Measurements from ENCODE around the gene SBK3. TPM values are rescaled to one million over a fixed set of nuclear protein-coding genes. Genes with fewer than 3 reads are reported as not detected.
"Not testable (repeated sequence)": the region's sequence is repeated elsewhere in the genome, so short reads cannot be mapped to it uniquely, and the experiment has no call there.

SBK3 gene
- total RNA-seq, 1 experiment from 2014 or later = not detected

DNA sequence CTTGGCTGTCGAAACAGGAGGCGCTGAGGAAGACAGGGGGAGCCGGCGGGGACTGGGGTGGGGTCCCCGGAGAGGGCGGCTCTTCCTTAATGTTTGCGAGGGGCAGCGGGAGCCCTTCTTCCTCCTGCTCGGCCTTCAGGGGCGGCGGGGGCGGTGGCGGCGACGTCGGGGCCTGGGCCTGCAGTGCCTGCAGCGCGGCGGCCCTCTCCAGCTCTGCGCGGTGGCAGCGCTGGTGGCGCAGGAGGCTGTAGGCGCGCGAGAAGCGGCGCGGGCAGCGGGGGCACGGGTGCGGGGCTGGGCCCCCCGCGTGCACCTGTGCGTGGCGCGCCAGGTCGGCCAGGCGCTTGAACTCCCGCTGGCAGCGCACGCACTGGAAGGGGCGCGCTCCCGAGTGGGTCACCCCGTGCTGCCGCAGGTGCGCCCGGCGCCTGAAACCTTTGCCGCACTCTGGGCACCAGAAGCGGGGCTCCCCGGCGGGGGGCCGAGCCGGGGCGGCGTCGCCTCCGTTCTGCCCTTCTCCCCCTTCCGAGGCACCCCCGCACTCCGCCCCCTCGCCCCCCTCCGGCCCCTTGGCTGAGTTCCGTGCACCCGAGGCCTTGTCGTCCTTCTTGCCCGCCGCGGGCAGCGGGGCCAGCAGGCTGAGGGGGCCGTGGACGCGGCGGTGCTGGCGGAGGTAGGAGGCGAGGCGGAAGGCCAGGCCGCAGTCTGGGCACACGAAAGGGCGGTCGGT lies 32.9 kb upstream of the SBK3 start:
- no peak for DNase-seq (ENCODE audit: low read depth)

DNA sequence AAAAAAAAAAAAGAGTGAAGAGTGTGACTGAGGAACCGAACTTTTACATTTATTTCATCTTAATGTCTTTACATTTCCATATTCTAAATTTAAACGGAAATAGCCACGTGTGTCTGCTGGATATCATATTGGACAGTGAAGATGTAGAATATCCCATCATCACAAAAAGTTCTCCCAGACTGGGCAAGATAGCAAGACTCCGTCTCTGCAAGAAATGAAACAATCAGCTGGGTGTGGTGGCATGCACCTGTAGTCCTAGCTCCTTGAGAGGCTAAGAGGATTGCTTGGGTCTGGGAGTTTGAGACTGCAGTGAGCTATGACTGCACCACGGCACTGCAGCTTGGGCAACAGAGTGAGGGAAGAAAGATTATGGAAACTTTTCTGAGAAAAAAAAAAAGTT lies 31.4 kb upstream of the SBK3 start:
- no peak for DNase-seq (ENCODE audit: low read depth)

DNA sequence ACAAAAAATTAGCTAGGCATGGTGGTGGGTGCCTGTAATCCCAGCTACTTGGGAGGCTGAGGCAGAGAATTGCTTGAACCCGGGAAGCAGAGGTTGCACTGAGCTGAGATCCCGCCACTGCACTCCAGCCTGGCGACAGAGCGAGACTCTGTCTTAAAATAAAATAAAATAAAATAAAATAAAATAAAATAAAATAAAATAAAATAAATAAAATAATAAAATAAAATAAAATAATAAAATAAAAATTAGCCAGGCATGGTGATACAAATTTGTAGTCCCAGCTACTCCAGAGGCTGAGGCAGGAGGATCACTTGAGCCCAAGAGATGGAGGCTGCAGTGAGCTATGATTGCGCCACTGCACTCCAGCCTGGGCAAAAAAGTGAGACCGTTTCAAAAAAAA lies 28.6 kb upstream of the SBK3 start:
- not testable (repeated sequence) for DNase-seq (ENCODE audit: low read depth)

GRCh38 chr19:55569477-55569876 lies 24.1 kb upstream of the SBK3 start:
- DNase-seq (ENCODE audit: low read depth) = not testable (repeated sequence)

DNA sequence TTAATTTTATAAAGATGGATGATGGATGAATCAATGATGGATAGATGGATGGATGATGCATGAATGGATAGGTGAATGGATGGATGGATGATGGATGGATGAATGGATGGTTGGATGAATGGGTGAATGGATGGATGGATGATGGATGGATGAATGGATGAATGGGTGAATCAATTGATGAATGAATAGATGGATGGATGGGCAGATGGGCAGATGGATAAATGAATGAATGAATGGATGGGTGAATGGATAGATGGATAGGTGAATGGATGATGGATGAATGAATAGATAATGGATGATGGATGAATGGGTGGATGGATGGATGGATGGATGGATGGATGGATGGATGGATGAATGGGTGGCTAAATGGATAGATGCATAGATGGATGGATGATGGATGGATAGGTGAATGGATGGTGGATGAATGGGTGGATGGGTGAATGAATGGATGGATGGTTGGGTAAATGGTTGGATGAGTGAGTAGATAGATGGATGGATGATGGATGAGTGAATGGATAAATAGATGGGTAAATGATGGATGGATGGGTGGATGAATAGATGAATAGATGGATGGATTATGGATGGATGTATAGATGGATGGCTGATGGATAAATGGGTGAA lies 22.5 kb upstream of the SBK3 start:
- DNase-seq (ENCODE audit: low read depth) = no peak

DNA sequence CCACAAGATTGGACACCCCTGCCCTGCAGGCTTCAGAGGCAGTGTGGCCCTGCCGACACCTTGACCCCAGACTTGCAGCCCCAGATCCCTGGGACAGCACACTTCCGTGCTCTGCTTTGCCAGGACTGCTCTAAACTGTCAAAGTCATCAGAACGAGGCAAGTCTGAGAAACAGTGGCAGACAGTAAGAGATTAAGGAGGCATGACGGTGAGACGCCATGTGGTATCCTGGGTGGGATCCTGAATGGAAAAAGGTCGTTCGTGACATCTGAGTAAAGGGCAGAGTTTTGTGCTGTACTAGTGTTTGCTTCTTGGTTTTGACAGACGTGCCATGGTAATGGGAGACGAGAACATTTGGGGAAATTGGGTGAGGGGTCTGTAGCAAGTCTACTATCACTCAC lies 21.5 kb upstream of the SBK3 start:
- no peak for DNase-seq (ENCODE audit: low read depth)

DNA sequence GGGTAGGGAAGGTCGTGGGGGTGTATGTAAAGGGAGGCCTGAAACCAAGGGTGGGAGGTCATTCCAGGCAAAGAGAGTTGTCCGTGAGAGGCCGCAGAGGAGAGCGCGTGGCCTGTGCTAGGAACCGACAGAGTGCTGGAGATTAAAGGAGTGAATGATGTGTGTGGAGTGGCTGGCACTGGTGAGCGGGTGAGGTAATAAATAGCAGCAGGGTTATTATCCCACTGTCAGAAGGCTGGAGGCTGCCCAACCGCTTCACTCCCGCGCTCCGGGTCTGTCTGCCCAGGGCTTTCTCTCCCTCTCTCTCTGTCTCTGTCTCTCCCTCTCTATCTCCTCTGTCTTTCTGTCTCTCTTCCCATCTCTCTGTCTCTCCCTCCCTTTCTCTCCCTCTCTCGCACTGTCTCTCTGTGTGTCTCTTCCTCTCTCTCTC lies 17.9 kb upstream of the SBK3 start:
- DNase-seq (ENCODE audit: low read depth) = no peak

DNA sequence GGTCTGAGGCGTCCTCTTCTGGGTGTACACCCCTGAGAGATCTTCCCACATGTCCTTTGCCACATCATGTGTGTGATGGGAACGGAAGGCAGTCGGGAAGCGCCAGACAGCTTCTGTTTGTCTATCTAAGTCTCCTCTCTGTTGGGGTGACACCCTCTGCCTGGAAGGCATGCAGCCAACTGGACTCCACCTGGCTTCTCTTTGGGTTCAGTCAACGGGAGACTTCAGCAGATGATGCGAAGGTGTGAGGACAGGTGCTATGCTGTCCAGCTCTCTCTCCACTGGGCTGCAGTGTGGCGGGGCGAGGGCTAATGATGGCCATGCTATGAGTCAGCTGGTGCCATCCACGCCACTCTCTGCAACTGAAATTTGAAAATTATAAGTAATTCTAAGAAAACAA lies 14.3 kb upstream of the SBK3 start:
- no peak for DNase-seq (ENCODE audit: low read depth)

DNA sequence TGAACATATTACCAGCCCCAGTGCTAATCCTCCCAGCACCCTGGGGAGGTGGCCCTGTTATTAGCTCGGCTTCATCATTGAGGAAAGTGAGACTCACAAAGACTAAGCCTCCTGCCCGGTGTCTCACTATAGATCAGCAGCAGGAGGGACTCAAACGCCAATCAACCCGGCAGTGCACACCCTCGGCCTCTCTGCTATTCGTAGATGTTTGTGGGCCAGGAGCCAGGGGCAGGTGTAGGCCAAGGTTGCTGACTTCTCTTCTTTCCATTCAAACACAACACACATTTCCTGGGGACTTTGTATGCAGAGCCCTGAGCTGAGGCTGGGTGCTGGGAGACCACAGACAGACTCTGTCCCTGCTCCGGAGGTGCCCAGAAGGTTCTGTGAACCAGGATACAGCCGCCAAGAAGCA lies 9.4 kb upstream of the SBK3 start:
- DNase-seq (ENCODE audit: low read depth) = no peak

DNA sequence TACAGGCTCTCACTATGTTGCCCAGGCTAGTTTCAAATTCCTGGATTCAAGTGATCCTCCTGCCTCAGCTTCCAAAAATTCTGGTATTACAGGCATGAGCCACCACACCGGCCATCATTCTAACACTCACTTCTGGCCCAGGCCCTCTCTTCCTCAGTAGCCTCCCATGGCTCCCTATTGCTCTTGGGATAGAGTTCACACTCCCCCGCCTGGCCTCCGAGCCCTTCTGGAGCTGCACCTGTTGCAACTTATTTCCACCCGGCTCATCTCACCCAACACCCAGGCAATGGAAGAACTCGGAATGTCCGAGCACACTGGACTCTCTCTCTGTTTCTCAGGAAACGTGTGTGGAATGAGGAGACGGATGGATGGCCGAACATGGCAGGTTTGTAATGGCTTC lies 9.0 kb upstream of the SBK3 start:
- DNase-seq (ENCODE audit: low read depth) = no peak

DNA sequence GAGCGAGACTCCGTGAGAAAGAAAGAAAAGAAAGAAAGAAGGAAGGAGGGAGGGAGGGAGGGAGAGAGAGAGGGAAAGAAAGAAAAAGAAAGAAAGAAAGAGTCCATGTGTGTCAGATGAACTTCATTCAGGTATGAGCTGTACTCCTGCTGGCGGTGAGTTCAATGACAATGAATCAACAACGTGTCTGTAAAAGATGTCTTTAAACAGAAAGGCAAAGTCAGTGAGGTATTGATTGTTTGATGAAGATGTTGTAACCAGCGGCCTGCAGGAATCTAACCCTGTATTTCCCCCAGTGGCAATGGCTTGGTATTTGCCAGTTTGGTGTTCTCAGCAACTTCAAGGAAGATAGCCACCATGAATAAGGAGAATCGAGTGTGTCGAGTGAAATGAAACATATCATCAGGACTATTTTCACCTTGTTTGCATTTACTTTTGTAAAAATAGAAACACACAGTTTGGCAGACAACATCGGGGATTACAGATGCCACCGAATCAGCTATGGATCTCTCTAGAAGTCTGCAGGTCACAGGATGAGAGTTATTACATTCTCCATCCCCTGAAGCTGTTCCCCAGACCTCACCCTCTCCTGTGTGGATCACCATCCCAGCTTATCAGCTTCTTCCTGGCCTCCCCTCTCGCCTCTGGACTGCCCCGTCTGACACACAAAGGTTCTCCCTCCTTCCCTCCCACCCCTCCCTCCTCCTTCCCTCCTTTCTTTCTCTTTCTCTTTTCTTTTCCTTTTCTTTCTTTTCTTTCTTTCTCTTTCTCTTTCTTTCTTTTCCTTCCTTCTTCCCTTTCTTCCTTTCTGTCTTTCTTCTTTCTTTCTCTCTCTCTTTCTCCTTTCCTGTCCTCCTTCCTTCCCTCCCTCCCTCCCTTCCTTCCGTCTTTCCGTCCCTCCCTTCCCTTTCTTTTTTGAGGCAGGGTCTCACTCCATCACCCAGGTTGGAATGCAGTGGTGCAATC lies 8.2 kb upstream of the SBK3 start:
- no peak for DNase-seq (ENCODE audit: low read depth)

DNA sequence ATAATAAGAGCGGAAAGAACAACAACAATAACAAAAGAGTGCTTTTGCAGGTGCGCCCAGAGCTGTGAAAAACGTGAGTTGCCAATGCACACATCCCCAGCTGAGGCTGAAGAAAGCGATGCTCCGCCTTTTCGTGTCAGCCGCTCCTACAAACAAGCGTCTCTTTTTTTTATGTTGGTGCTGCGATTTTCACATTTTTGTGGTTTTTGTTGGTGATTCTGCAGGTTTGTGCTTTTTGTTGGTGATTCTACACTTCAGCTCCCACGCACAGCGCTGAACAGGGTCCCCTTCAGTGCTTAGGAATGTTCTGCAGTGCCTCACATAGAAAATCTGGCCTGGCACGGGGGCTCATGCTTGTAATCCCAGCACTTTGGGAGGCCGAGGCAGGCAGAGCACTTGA lies 7.3 kb upstream of the SBK3 start:
- DNase-seq (ENCODE audit: low read depth) = peak; percentile 36

DNA sequence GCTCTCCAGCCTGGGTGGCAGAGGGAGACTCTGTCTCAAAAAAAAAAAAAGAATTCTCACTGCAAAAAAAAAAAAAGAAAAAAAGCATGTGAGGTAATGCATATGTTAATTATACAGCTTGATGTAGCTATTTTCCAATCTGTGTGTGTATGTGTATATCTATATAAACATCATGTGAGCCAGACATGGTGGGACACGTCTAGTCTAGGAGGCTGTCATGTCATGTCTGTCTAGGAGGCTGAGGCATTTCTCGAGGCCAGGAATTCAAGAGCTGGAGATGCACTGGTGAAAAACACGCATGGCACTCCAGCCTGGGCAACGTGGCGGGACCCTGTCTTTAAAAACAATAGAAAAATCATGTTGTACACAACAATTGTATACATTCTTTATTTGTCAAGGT lies 6.9 kb upstream of the SBK3 start:
- DNase-seq (ENCODE audit: low read depth) = no peak

- DNase-seq (ENCODE audit: low read depth) = no peak
Measured at GRCh38 chr19:55550321-55550650, 4.9 kb upstream of the SBK3 start.

GRCh38 chr19:55549500-55550320 lies 4.4 kb upstream of the SBK3 start:
- DNase-seq (ENCODE audit: low read depth) = peak; percentile 84

- peak; percentile 78 for DNase-seq (ENCODE audit: low read depth)
Measured at GRCh38 chr19:55546822-55547614, 1.7 kb upstream of the SBK3 start.

DNA sequence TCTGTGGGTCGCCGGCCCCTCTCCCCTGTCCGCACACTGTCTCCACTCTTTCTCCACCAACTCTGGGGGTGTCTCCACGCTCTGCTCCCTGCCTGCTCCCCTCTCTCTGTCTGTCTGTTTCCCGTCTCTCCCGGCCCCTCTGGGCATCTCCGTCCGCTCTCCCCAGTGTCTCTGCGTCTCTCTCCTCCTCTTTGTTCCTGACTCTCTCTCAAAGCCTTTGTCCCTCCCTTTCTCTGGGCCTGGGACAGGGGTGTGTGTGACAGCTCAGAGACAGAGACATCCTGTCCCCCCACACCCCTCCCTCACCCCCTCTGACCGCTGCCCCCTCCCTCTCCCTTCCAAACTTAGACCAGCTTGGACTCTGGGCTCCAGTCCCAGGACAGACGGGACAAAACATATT lies 668 bp upstream of the SBK3 start:
- no peak for DNase-seq (ENCODE audit: low read depth)

DNA sequence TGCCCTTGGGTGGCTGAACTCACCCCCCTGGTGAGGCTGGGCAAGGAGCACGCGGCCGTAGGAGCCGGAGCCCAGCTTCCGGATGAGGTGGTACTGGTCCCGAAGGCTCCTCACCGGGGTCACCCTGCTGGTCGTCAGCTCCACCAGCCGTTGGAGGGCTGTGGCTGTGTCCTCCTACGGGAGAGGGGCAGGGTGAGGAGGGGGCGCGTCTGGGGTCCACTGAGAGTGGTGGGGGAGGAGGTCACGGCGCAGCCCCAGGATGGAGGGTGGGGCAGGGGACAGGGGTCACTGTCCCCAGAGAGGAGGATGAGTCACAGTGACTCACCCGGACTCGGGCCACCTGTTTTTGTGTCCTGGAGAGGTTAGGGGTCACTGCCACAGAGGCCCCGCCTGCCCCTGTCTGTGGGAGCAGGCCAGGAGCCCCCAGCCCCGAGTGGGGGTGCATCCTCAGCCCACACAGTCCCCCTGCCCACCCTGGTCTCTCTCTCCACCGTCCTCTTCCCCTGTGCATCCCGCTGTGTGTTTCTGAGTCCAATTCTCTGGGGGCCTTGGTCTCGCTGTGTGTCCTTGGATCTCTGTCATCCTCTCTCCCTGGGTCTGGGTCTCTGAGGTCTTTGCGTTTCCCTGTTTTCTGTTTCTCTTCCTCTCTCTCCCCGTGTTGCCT lies 435 bp downstream of the SBK3 start:
- DNase-seq (ENCODE audit: low read depth) = no peak

DNA sequence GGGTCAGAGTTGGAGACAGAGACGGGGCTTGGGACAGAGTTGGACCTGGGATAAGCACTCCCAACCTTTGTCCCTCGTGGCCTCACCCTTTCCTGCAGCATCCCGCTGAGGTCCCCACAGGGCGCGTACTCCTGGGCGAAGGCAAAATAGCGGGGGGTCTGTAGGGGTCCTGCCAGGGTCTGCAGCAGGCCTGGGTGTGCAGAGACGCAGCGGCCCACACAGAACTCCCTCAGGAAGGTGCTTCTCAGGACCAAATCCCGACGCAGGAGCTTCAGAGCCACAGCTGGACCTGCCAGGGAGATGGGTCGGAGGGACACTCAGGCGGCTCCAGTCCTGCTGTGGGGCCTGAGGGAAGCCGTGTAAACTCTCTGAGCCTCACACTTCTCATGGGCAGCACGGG lies 1.3 kb downstream of the SBK3 start:
- no peak for DNase-seq (ENCODE audit: low read depth)

DNA sequence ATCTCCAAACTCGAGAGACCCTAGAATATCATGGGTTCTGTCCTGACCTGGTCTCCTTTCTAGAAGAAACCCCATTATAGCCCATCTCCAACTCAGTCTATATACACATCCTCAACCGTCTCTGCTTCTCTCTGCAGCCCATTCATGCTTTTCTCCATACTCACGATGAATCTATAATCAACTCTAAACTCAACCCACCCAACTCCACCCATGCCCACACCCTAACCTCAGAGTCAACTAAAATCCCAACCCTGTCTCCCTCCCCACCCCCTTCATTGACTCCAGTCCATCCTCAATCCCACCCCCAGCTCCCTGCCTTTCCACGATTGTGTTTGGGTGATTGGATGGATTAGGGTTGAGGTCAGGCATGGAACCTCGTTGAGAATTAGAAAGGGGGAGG lies 1.8 kb downstream of the SBK3 start:
- no peak for DNase-seq (ENCODE audit: low read depth)
